Stimulated activated CD8-positive, alpha-beta memory T cell treated with anti-CD3 and anti-CD28 coated beads, Interleukin-7, amount 100 ng/mL, for 48 hours (primary cell): ENCODE measurements around the gene LSP1.
"Not testable (repeated sequence)": the region's sequence is repeated elsewhere in the genome, so short reads cannot be mapped to it uniquely, and the experiment has no call there.

Experiments
- DNase-seq, 2 donors: peaks; one replicate each; pipeline ENCODE4 v3.0.0-alpha.2; 2020; ENCODE audit warnings: low read depth in 1 of 2; ENCODE audit errors: extremely low read depth in 1 of 2

Gene LSP1

GRCh38 chr11:1937616-1938342, 84.9 kb downstream of the LSP1 start:
- no peak for DNase-seq

GRCh38 chr11:1938343-1939005, 85.6 kb downstream of the LSP1 start:
- no peak for DNase-seq

GRCh38 chr11:1939006-1939625, 86.2 kb downstream of the LSP1 start:
- DNase-seq, result no peak

- DNase-seq, result not testable (repeated sequence)
Observed at GRCh38 chr11:1939788-1940187, 86.9 kb downstream of the LSP1 start.
